Esophagus squamous epithelium (tissue), 4 donors: ENCODE data around the gene ATP10A.

Source experiments
- CTCF ChIP-seq, 6 experiments: fragments of 450-650 bp in 4 of 6; fragments of 200-600 bp in 2 of 6; sonication (generic) in 2 of 6; IDR thresholded peaks; one replicate each; pipeline ENCODE4 v1.5.1; 2016 to 2019; ENCODE audit warnings: antibody characterized with exemption in 6 of 6, mild to moderate bottlenecking in 4 of 6, moderate library complexity in 4 of 6
- POLR2A ChIP-seq, 4 donors: fragments of 450-650 bp; IDR thresholded peaks; one replicate each; pipeline ENCODE4 v1.6.1; 2017; ENCODE audit warnings: antibody characterized with exemption in 4 of 4, mild to moderate bottlenecking in 4 of 4, moderate library complexity in 3 of 4

- TF ChIP-seq CTCF (IDR thresholded peaks at IDR 0.05) (no peak), POLR2A (IDR thresholded peaks at IDR 0.05) (no peak)
These were observed 101.0 kb downstream of the ATP10A start for GRCh38 chr15:25761971-25762662.
